Bone marrow (tissue), 2 donors: ENCODE measurements around the gene PRPF4.
"Not testable (repeated sequence)": the region's sequence is repeated elsewhere in the genome, so short reads cannot be mapped to it uniquely, and the experiment has no call there.

Experiments used
- DNase-seq, 2 donors: peaks; one replicate each; lab custom pipeline; 2025; lab: John Stamatoyannopoulos, UW

The PRPF4 gene

DNA sequence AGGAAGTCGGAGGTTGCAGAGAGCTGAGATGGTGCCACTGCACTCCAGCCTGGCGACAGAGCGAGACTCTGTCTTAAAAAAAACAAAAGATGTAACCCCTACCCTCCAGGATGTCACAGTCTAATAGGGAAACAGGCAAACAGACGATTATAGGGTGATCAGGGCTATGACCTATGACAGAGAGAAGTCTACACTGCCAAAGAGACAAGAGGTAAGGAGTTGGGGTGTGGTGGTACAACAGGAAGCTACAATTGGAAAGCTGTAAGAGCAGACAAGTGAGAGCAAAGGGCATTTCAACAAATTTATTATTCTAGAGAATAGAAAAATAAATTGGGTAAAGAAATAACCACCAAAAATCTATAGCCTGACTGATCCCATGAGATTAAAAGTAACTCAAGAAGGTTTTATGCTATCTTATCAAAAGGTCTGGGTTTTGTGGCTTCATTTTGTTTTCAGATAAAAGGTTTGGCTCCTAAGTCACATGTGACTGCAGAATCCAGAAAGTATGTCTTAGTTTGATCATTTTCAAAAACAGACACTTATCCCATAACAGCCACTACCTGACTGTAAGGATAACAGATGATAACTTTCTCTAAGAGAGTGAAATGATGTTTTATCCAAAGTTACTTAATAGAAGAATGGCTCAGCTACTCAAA lies 7.4 kb upstream of the PRPF4 start:
- DNase-seq = no peak

GRCh38 chr9:113269355-113269754 lies 6.1 kb upstream of the PRPF4 start:
- DNase-seq = no peak

DNA sequence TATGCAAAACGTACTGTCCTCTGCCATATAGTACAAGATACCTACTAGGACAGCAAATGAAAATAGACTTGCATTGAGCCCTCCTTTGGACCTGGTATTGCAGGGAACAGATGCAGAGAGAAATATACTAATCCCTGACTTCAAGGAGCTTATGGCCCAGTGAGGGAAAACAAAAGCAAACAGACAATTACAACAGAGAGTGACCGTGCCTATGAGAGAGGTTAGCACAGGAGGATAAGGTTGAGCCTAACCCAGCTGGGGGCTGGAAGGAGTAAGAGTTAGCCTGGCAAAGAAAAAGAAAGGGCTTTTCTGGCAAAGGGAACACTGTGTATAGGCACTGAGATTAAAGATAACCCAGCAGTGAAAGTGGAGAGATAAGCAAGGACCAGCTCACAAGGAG lies 5.6 kb upstream of the PRPF4 start:
- DNase-seq = no peak

DNA sequence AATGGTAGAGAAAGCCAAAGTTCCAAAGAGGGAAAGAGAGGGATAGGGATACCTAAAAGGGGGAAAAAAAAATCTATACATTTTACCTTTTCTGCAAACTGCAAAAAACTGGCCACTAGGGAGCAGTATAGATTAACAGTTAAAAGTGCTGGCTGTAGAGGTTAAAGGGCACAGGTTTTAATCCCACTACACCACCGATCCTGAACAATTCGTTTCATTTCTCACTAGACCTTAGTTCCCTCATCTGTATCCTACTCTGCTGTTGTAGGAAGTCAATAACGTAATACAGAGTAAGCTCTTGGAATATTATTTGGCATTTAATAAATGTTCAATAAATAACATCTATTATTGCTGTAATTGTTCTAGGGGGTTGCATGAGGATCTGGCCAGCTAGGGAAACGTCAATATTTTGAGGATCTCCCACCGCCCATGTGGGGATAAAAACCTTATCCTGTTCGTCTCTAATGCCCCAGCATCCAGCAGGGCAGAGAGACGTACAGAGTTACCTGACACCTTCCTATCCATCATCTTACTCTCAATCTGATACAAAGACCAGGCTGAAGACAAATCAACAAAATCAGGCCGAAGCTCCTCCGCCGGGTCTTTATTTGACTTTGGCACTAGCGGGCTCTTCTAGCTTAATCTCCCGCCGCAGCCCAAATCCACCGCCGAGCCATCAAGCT lies 843 bp upstream of the PRPF4 start:
- DNase-seq = peak in 1 of 2 donors; percentile 52

- no peak for DNase-seq
Measured at GRCh38 chr9:113278840-113279239, 3.4 kb downstream of the PRPF4 start.

DNA sequence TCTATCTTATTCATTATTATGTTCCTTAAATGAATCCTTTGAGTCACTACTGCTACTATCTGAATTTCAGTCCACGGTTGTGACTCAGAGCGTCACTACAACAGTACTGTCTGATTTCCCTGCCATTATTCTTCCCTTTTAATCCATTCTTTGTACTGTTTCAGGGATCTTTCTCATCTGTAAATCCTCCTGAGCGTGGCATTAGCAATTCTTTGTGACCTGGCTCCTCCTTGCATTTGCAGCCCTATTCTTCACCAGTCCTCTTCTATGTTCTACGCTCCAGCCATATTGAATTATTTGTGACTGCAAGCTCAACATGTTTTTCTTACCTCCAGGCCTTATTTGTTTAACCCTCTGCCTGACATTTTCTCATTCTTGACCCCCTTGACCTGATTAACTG lies 5.9 kb downstream of the PRPF4 start:
- DNase-seq = no peak

DNA sequence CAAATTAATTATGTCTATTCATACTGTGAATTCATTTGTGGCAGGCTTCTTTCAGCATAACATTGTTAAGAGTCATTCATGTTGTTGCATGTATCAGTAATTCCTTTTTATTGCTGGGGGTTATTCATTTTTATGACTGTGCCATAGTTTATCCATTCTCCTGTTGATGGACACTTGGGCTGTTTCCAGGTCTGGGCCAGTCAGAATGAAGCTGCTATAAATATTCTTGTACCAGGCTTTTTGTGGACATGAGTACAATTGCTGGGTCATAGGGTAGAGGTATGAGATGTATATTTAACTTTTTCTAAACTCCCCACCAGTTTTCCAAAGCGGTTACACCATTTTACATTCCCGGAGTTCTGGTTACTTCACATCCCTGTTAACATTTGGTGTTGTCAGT lies 13.6 kb downstream of the PRPF4 start:
- DNase-seq = no peak

GRCh38 chr9:113290052-113290607 lies 14.7 kb downstream of the PRPF4 start:
- no peak for DNase-seq

- no peak for DNase-seq
Measured at GRCh38 chr9:113293285-113293878, 17.9 kb downstream of the PRPF4 start.

DNA sequence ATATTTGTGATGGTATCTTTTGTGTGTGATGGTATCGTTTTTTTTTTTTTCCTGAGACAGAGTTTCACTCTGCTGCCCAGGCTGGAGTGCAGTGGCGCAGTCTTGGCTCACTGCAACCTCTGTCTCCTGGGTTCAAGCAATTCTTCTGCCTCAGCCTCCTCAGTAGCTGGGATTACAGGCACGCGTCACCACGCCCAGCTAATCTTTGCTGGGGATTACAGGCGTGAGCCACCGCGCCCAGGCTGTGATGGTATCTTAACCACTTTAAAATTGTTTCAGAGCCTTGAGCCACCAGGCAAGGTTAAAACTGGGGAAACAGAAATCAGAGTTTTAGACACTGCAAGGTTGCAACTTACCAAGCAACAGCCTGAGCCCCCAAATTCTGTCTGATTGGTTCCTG lies 20.8 kb downstream of the PRPF4 start:
- not testable (repeated sequence) for DNase-seq

DNA sequence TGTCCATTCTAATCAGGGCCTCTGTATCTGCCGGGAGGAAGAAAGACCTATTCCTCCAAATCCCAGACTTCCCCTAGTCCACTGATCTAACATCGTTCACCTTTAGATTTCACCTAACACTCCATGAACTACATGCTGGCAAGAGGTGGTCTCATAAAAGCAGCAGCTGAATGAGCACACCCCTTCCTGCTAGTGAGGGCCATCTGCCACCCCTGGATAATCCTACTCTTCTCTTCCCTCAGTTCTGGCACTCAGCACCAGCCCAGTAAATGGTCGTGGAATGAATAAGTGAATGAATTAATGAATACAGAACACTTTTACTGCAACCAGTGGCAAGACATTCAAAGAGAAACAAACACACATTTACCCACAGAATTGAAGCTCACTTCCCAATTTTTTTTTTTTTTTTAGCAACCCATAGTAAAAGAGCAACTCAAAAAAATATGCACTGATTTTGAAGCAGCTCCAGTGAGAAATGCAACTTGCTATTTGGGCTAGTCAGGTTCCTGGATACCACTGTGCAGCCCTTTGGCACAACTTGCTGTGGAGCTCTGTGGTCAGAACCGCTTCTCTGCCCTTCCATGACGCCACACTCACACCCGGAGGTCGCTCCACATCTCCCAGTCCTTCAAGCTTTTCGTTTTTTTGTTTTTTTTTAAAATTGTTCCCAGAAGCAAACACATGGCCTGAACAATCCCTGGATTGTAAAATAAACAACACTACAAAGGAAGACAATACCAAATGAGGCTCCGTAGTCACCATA lies 21.5 kb downstream of the PRPF4 start:
- DNase-seq = no peak

DNA sequence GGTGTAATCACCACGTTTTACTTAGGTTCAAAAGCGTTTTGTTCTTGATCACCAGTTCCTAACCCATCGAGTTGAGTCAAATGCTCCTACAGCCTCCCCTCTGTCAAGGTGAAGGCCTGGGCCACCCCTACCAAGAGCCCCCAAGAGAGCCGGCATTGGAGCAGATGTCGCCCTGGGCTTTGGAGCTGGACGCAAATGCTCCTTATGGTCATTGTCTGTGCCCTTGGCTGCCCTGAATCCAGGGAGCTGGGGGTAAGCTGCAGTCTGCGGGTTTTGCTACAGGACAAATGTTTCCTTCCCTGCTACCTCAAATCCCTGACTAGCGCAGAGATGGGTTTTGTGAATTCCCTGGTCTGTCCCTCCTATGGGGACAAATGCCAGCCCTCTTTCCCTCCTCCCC lies 22.9 kb downstream of the PRPF4 start:
- DNase-seq = no peak

GRCh38 chr9:113298924-113299770 lies 23.7 kb downstream of the PRPF4 start:
- DNase-seq = no peak

- DNase-seq = peak in 1 of 2 donors; percentile 39
Measured at GRCh38 chr9:113299800-113300292, 24.4 kb downstream of the PRPF4 start.

DNA sequence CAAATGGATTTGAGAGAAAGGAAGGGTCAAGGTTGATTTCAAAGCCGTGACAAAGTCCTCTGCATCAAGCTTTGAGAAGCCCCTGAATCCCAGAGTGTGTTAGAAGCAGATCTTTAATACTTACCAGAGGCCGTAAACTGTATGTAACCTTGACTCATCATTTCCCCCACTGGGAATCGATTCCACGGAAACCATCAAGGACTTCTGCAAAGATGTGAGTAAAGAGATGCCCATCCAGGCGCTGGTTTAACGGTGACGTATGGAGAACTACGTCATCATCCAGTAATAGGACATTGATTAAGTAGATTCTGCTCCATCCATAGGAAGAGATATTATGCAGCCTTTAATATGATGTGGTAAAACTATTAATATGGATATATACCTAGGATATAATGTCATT lies 26.1 kb downstream of the PRPF4 start:
- no peak for DNase-seq

GRCh38 chr9:113302792-113303418 lies 27.4 kb downstream of the PRPF4 start, which contains the start of gene RNF183:
Gene RNF183, minus strand, starts transcription at chr9:113303376. Its CDS starts 5,192 bp downstream, at chr9:113298184.
- DNase-seq = no peak

DNA sequence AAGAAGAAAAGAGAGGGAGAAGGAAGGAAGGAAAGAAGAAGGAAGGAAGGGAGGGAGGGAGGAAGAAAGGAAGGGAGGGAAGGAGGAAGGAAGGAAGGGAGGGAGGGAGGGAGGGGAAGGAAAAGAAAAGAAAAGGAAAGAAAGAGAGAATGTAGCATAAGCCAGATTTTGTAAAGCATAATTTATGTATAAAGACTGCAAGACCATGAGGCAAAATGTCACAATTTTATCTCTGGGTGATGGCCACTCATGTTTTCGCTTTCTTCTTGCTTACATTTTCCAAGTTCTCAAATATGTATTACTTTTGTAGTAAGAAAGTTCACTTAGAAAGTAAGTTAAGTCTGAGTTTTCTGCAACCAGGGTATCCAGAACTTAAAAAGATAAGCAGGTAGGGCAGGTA lies 31.1 kb downstream of the PRPF4 start:
- DNase-seq = no peak

- DNase-seq = no peak
Measured at GRCh38 chr9:113307396-113307975, 32.0 kb downstream of the PRPF4 start.

GRCh38 chr9:113309204-113309813 lies 33.9 kb downstream of the PRPF4 start:
- peak in 1 of 2 donors; percentile 53 for DNase-seq

GRCh38 chr9:113310538-113310937 lies 35.1 kb downstream of the PRPF4 start:
- no peak for DNase-seq
